ENCODE measurements around the gene TRIM47.
"Not testable (repeated sequence)": the region's sequence is repeated elsewhere in the genome, so short reads cannot be mapped to it uniquely, and the experiment has no call there.

TRIM47 gene

DNA sequence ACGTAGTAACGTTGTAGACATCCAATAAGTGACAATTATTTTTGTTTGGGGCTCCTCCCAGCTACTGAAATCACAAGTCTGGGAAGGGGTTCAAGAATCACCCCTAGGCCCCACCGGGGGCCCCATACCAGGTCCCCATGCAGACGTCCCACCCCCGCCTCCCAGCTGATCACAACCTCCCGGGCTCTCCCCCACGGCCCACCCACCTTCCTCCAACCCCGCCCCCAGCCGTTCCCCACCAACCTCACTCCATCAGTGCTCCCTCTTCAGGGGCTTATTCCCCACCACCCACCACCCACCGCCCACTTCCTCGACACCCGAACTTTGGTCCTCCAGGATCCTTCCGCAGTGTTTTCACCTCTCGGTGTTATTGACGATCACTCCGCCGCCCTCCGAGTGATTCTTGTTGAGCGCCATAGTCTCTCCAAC, 23.5 kb downstream of the TRIM47 start:
- peak overlapping the region; percentile 80 to 85 for H3K4me3 ChIP-seq (ENCODE audit: low read length in 2 of 2)
- no peaks in the 10 kb centered on the region for H3K9me3 ChIP-seq (ENCODE audit: control insufficient read depth in 2 of 2, low read length in 2 of 2)
- peaks cover 12 to 15% of the 10 kb centered on the region in 2 donors for H3K36me3 ChIP-seq (ENCODE audit: control insufficient read depth in 2 of 2, insufficient read depth in 2 of 2, low read length in 2 of 2)
- H3K9ac ChIP-seq (ENCODE audit: low read depth in 1 of 2, low read length in 2 of 2): peak overlapping the region; percentile 84 to 87
- peak overlapping the region; percentile 86 to 88 for H3K27ac ChIP-seq (ENCODE audit: low read depth in 2 of 2, low read length in 2 of 2)
- H3K4me1 ChIP-seq (ENCODE audit: control insufficient read depth in 2 of 2, insufficient read depth in 2 of 2, low read length in 2 of 2): peaks cover 11 to 16% of the 10 kb centered on the region in 2 donors
- H3K27me3 ChIP-seq (ENCODE audit: control insufficient read depth in 2 of 2, insufficient read depth in 2 of 2, low read length in 2 of 2): peaks cover 0 to 2% of the 10 kb centered on the region in 2 donors

DNA sequence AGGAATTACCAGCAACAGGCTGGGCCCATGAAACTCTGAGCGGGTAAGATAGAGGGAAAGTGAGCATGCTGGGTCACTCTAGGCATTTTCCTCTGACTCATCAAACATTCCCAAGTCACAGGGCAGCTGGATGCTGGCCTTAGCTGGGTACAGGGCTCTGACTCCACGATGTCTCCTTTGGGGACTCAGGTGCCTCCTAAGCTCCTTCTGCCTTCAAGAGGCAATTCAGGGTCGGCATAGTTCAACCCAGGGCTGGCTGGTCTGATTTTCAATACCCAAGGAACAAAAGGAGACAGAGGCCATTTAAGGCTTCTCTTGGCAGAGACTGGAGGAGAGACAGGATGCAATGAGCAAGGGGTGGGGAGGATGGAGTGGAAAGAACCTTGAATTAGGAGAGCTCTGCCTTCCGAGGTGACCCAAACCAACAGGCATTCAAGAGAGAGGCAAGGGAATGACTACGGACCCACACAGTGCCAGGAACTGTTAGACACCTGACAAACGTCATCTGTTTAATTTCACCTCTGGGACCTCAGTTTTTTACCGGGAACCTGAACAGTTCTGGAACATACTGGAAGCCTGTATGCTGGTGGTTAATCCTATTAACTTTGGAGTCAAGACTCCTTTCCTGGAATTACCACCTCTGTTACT, 24.2 kb downstream of the TRIM47 start:
- H3K4me1 ChIP-seq (ENCODE audit: control insufficient read depth in 2 of 2, insufficient read depth in 2 of 2, low read length in 2 of 2): peaks cover 11 to 16% of the 10 kb centered on the region in 2 donors
- peaks cover 0 to 2% of the 10 kb centered on the region in 2 donors for H3K27me3 ChIP-seq (ENCODE audit: control insufficient read depth in 2 of 2, insufficient read depth in 2 of 2, low read length in 2 of 2)
- H3K36me3 ChIP-seq (ENCODE audit: control insufficient read depth in 2 of 2, insufficient read depth in 2 of 2, low read length in 2 of 2): peaks cover 19 to 21% of the 10 kb centered on the region in 2 donors

GRCh38 chr17:75853433-75853832, 24.9 kb downstream of the TRIM47 start:
- Histone ChIP-seq H3K36me3 (ENCODE audit: control insufficient read depth in 2 of 2, insufficient read depth in 2 of 2, low read length in 2 of 2) (peaks cover 24 to 27% of the 10 kb centered on the region in 2 donors), H3K9ac (ENCODE audit: low read depth in 1 of 2, low read length in 2 of 2) (no peak overlapping the region), H3K4me3 (ENCODE audit: low read length in 2 of 2) (no peak overlapping the region), H3K4me1 (ENCODE audit: control insufficient read depth in 2 of 2, insufficient read depth in 2 of 2, low read length in 2 of 2) (peaks cover 11% of the 10 kb centered on the region in 2 donors), H3K9me3 (ENCODE audit: control insufficient read depth in 2 of 2, low read length in 2 of 2) (no peaks in the 10 kb centered on the region), H3K27ac (ENCODE audit: low read depth in 2 of 2, low read length in 2 of 2) (no peak overlapping the region), H3K27me3 (ENCODE audit: control insufficient read depth in 2 of 2, insufficient read depth in 2 of 2, low read length in 2 of 2) (peaks cover 0 to 2% of the 10 kb centered on the region in 2 donors)

More for the DNA sequence above, 24.2 kb downstream of the TRIM47 start:
- Histone ChIP-seq H3K4me3 (ENCODE audit: low read length in 2 of 2) (peak overlapping the region; percentile 80 to 85), H3K9me3 (ENCODE audit: control insufficient read depth in 2 of 2, low read length in 2 of 2) (no peaks in the 10 kb centered on the region), H3K27ac (ENCODE audit: low read depth in 2 of 2, low read length in 2 of 2) (peak overlapping the region; percentile 86 to 88), H3K9ac (ENCODE audit: low read depth in 1 of 2, low read length in 2 of 2) (peak overlapping the region; percentile 84 to 87)

- H3K27ac ChIP-seq (ENCODE audit: low read depth in 2 of 2, low read length in 2 of 2); H3K4me3 ChIP-seq (ENCODE audit: low read length in 2 of 2); H3K27me3 ChIP-seq (ENCODE audit: control insufficient read depth in 2 of 2, insufficient read depth in 2 of 2, low read length in 2 of 2); H3K9ac ChIP-seq (ENCODE audit: low read depth in 1 of 2, low read length in 2 of 2); H3K9me3 ChIP-seq (ENCODE audit: control insufficient read depth in 2 of 2, low read length in 2 of 2): not testable (repeated sequence)
- Histone ChIP-seq H3K36me3 (ENCODE audit: control insufficient read depth in 2 of 2, insufficient read depth in 2 of 2, low read length in 2 of 2) (peaks cover 40 to 44% of the 10 kb centered on the region in 2 donors), H3K4me1 (ENCODE audit: control insufficient read depth in 2 of 2, insufficient read depth in 2 of 2, low read length in 2 of 2) (peaks cover 11 to 19% of the 10 kb centered on the region in 2 donors)
Measured at GRCh38 chr17:75851693-75851991, 26.7 kb downstream of the TRIM47 start.

- H3K36me3 ChIP-seq (ENCODE audit: control insufficient read depth in 2 of 2, insufficient read depth in 2 of 2, low read length in 2 of 2): peaks cover 40 to 49% of the 10 kb centered on the region in 2 donors
- peaks cover 8 to 20% of the 10 kb centered on the region in 2 donors for H3K4me1 ChIP-seq (ENCODE audit: control insufficient read depth in 2 of 2, insufficient read depth in 2 of 2, low read length in 2 of 2)
- peaks cover 0 to 2% of the 10 kb centered on the region in 2 donors for H3K27me3 ChIP-seq (ENCODE audit: control insufficient read depth in 2 of 2, insufficient read depth in 2 of 2, low read length in 2 of 2)
- H3K9ac ChIP-seq (ENCODE audit: low read depth in 1 of 2, low read length in 2 of 2): no peak overlapping the region
- no peak overlapping the region for H3K27ac ChIP-seq (ENCODE audit: low read depth in 2 of 2, low read length in 2 of 2)
- H3K4me3 ChIP-seq (ENCODE audit: low read length in 2 of 2): no peak overlapping the region
- H3K9me3 ChIP-seq (ENCODE audit: control insufficient read depth in 2 of 2, low read length in 2 of 2): no peaks in the 10 kb centered on the region
Measured at GRCh38 chr17:75850928-75851692, 27.3 kb downstream of the TRIM47 start.

GRCh38 chr17:75849724-75850123, 28.7 kb downstream of the TRIM47 start:
- Histone ChIP-seq H3K4me1 (ENCODE audit: control insufficient read depth in 2 of 2, insufficient read depth in 2 of 2, low read length in 2 of 2) (peaks cover 19 to 33% of the 10 kb centered on the region in 2 donors), H3K4me3 (ENCODE audit: low read length in 2 of 2) (no peak overlapping the region), H3K27me3 (ENCODE audit: control insufficient read depth in 2 of 2, insufficient read depth in 2 of 2, low read length in 2 of 2) (no peaks in the 10 kb centered on the region), H3K9ac (ENCODE audit: low read depth in 1 of 2, low read length in 2 of 2) (no peak overlapping the region), H3K27ac (ENCODE audit: low read depth in 2 of 2, low read length in 2 of 2) (no peak overlapping the region), H3K36me3 (ENCODE audit: control insufficient read depth in 2 of 2, insufficient read depth in 2 of 2, low read length in 2 of 2) (peaks cover 40 to 51% of the 10 kb centered on the region in 2 donors), H3K9me3 (ENCODE audit: control insufficient read depth in 2 of 2, low read length in 2 of 2) (no peaks in the 10 kb centered on the region)

GRCh38 chr17:75849279-75849646, 29.1 kb downstream of the TRIM47 start:
- Histone ChIP-seq H3K36me3 (ENCODE audit: control insufficient read depth in 2 of 2, insufficient read depth in 2 of 2, low read length in 2 of 2) (peaks cover 40 to 51% of the 10 kb centered on the region in 2 donors), H3K27ac (ENCODE audit: low read depth in 2 of 2, low read length in 2 of 2) (no peak overlapping the region), H3K9ac (ENCODE audit: low read depth in 1 of 2, low read length in 2 of 2) (no peak overlapping the region), H3K4me3 (ENCODE audit: low read length in 2 of 2) (no peak overlapping the region), H3K9me3 (ENCODE audit: control insufficient read depth in 2 of 2, low read length in 2 of 2) (no peaks in the 10 kb centered on the region), H3K4me1 (ENCODE audit: control insufficient read depth in 2 of 2, insufficient read depth in 2 of 2, low read length in 2 of 2) (peaks cover 21 to 34% of the 10 kb centered on the region in 2 donors), H3K27me3 (ENCODE audit: control insufficient read depth in 2 of 2, insufficient read depth in 2 of 2, low read length in 2 of 2) (no peaks in the 10 kb centered on the region)

GRCh38 chr17:75848523-75849278, 29.7 kb downstream of the TRIM47 start:
- H3K4me1 ChIP-seq (ENCODE audit: control insufficient read depth in 2 of 2, insufficient read depth in 2 of 2, low read length in 2 of 2): peaks cover 18 to 33% of the 10 kb centered on the region in 2 donors
- peak overlapping the region in 1 of 2 donors; percentile 2 for H3K9ac ChIP-seq (ENCODE audit: low read depth in 1 of 2, low read length in 2 of 2)
- peak overlapping the region in 1 of 2 donors; percentile 38 for H3K27ac ChIP-seq (ENCODE audit: low read depth in 2 of 2, low read length in 2 of 2)
- H3K4me3 ChIP-seq (ENCODE audit: low read length in 2 of 2): no peak overlapping the region
- H3K9me3 ChIP-seq (ENCODE audit: control insufficient read depth in 2 of 2, low read length in 2 of 2): no peaks in the 10 kb centered on the region
- H3K36me3 ChIP-seq (ENCODE audit: control insufficient read depth in 2 of 2, insufficient read depth in 2 of 2, low read length in 2 of 2): peaks cover 40 to 51% of the 10 kb centered on the region in 2 donors
- no peaks in the 10 kb centered on the region for H3K27me3 ChIP-seq (ENCODE audit: control insufficient read depth in 2 of 2, insufficient read depth in 2 of 2, low read length in 2 of 2)

DNA sequence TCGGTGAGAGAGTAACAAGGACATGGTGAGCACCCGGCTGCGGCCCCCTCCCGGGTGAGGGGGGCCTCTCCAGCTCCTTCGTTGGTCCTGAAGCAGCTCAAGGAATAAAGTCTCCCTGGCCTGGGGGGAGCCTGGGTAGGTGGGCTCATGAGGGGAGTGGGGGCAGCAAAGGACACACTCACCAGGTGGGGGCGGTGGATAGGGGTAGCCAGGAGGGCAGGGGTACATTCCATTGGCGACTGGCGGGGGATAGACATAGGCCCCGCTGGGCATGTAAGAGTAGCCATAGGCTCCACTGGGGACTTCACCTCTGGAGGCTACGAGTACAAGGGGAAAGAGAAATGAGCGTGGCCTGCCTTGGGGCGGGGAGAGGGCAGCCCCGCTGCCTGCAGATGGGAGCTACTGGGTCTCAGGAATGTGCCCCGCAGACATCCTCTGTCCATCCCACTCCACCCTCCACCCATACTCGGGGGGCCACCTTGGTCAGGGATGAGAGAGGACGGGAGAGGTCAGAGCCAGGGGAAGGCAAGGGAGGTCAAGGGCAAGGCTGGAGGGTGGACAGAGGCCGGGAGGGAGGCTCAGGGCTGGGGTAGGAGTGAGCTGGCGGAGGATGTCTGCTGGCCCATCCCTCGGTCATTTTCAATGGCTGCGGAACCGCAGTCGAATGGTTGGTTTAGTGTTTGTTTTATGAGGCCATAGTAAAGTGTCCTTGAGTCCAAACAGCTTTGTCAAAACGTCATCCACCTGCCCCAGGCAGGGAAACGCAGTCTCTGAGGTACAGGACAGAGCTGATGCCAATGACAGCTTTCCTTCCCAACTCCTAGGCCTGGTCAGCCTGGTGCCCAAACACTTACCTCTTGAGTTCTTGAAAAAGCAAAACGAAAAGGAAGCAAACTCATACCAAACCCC, 30.5 kb downstream of the TRIM47 start:
- H3K4me1 ChIP-seq (ENCODE audit: control insufficient read depth in 2 of 2, insufficient read depth in 2 of 2, low read length in 2 of 2): peaks cover 18 to 35% of the 10 kb centered on the region in 2 donors

More for the DNA sequence above, 30.5 kb downstream of the TRIM47 start:
- H3K9me3 ChIP-seq (ENCODE audit: control insufficient read depth in 2 of 2, low read length in 2 of 2): no peaks in the 10 kb centered on the region
- peaks cover 40 to 51% of the 10 kb centered on the region in 2 donors for H3K36me3 ChIP-seq (ENCODE audit: control insufficient read depth in 2 of 2, insufficient read depth in 2 of 2, low read length in 2 of 2)
- H3K27me3 ChIP-seq (ENCODE audit: control insufficient read depth in 2 of 2, insufficient read depth in 2 of 2, low read length in 2 of 2): no peaks in the 10 kb centered on the region
- peak overlapping the region in 1 of 2 donors; percentile 2 for H3K9ac ChIP-seq (ENCODE audit: low read depth in 1 of 2, low read length in 2 of 2)
- peak overlapping the region in 1 of 2 donors; percentile 38 for H3K27ac ChIP-seq (ENCODE audit: low read depth in 2 of 2, low read length in 2 of 2)
- no peak overlapping the region for H3K4me3 ChIP-seq (ENCODE audit: low read length in 2 of 2)

Data from mucosa of rectum (tissue), 2 donors.